GM12891 (cell line): ENCODE measurements around the gene SSH3.

ENCODE experiments used
- PAX5 ChIP-seq: IDR thresholded peaks from 2 replicates; pipeline ENCODE4 v1.6.1; 2011; ENCODE audit warnings: low read length, moderate library complexity, mild to moderate bottlenecking; ENCODE audit not compliant: insufficient read depth, severe bottlenecking
- POLR2A ChIP-seq: IDR thresholded peaks from 2 replicates; pipeline ENCODE4 v1.6.1; 2011; ENCODE audit warnings: low read depth, low read length, control low read depth
- POLR2AphosphoS5 ChIP-seq: IDR thresholded peaks from 2 replicates; pipeline ENCODE4 v1.6.1; 2011; ENCODE audit warnings: low read depth, low read length, control low read depth
- TAF1 ChIP-seq: IDR thresholded peaks from 2 replicates; pipeline ENCODE4 v1.6.1; 2011; ENCODE audit warnings: low read depth, low read length, control low read depth

DNA sequence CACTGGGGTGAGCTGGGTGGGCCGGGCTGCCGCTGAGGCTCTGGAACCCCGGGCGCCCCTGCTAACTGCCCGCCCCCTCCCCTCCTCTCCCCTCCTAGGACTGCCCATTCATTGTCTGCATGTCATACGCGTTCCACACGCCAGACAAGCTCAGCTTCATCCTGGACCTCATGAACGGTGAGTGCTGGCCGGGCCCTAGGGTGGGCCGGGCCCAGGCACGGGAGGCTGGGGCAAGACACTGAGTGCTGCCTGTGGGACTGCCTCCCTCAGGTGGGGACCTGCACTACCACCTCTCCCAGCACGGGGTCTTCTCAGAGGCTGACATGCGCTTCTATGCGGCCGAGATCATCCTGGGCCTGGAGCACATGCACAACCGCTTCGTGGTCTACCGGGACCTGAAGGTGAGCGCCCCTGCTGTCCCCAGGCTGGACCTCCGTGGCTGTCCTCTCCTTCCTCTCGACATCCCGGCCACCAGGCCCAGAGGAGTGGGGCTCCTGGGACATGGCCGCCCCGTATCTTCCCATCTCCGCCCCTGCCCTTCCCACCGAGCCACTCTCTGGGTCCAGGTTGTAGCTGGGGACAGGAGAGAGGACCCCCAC, 21.7 kb upstream of the SSH3 start:
- no peak for TF ChIP-seq POLR2AphosphoS5
- no peak for TF ChIP-seq POLR2A
- no peak for TF ChIP-seq PAX5
- no peak for TF ChIP-seq TAF1
